Esophagus squamous epithelium (tissue), 4 donors: ENCODE measurements around the gene CELSR1.

ENCODE experiments used
- POLR2A ChIP-seq, 4 donors: fragments of 450-650 bp; IDR thresholded peaks; one replicate each; pipeline ENCODE4 v1.6.1; 2017; ENCODE audit warnings: antibody characterized with exemption in 4 of 4, mild to moderate bottlenecking in 4 of 4, moderate library complexity in 3 of 4
- TF ChIP-seq, protein P1 (sequence below), 6 experiments: fragments of 450-650 bp in 4 of 6; fragments of 200-600 bp in 2 of 6; sonication (generic) in 2 of 6; IDR thresholded peaks; one replicate each; pipeline ENCODE4 v1.5.1; 2016 to 2019; ENCODE audit warnings: antibody characterized with exemption in 6 of 6, mild to moderate bottlenecking in 4 of 6, moderate library complexity in 4 of 6

GRCh38 chr22:46379066-46379930 is 158.1 kb downstream of the CELSR1 start:
- TF ChIP-seq, protein P1, sequence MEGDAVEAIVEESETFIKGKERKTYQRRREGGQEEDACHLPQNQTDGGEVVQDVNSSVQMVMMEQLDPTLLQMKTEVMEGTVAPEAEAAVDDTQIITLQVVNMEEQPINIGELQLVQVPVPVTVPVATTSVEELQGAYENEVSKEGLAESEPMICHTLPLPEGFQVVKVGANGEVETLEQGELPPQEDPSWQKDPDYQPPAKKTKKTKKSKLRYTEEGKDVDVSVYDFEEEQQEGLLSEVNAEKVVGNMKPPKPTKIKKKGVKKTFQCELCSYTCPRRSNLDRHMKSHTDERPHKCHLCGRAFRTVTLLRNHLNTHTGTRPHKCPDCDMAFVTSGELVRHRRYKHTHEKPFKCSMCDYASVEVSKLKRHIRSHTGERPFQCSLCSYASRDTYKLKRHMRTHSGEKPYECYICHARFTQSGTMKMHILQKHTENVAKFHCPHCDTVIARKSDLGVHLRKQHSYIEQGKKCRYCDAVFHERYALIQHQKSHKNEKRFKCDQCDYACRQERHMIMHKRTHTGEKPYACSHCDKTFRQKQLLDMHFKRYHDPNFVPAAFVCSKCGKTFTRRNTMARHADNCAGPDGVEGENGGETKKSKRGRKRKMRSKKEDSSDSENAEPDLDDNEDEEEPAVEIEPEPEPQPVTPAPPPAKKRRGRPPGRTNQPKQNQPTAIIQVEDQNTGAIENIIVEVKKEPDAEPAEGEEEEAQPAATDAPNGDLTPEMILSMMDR (IDR thresholded peaks at IDR 0.05), result no peak
- TF ChIP-seq POLR2A (IDR thresholded peaks at IDR 0.05), result no peak
